ENCODE results near the gene SETD2. TPM values are rescaled to one million over a fixed set of nuclear protein-coding genes. Genes with fewer than 3 reads are reported as not detected.

The SETD2 gene
- total RNA-seq, 2 donors from 2014 or later, result 38.3 to 49.3 TPM

DNA sequence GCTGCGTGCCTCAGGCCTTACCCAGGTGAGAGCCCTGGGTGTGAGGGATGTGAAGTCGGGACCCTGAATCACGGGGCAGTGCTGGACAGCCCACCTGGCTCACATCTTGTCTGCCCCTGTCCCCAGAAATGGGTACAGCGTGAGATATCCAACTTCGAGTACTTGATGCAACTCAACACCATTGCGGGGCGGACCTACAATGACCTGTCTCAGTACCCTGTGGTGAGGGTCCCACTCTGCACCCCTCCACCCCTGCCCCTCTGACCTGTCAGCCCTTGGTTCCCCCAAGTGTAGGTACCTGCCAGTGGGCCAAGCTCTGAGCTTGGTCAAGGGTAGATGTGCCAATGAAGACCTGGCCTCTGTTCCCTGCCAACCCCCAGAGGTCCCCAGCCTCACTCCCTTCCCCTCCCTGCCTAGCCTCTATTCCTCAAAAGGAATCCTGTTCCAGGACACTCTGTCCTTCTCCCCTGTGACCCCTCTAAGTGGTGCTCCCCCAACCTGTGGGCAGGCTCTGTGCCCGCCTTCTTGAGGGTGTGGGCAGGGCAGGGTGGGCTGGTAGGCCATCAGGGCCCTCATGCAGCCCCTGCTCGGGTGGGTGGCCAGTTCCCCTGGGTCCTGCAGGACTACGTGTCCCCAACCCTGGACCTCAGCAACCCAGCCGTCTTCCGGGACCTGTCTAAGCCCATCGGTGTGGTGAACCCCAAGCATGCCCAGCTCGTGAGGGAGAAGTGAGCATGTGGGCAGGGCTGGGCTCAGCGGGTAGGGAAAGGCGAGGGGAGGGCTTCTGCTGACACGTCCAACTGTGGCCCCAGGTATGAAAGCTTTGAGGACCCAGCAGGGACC lies 159.3 kb downstream of the SETD2 start:
- intact Hi-C loops (cut with DNase I), result no loop called here
- no peak for DNase-seq (ENCODE audit: low spot score)

DNA sequence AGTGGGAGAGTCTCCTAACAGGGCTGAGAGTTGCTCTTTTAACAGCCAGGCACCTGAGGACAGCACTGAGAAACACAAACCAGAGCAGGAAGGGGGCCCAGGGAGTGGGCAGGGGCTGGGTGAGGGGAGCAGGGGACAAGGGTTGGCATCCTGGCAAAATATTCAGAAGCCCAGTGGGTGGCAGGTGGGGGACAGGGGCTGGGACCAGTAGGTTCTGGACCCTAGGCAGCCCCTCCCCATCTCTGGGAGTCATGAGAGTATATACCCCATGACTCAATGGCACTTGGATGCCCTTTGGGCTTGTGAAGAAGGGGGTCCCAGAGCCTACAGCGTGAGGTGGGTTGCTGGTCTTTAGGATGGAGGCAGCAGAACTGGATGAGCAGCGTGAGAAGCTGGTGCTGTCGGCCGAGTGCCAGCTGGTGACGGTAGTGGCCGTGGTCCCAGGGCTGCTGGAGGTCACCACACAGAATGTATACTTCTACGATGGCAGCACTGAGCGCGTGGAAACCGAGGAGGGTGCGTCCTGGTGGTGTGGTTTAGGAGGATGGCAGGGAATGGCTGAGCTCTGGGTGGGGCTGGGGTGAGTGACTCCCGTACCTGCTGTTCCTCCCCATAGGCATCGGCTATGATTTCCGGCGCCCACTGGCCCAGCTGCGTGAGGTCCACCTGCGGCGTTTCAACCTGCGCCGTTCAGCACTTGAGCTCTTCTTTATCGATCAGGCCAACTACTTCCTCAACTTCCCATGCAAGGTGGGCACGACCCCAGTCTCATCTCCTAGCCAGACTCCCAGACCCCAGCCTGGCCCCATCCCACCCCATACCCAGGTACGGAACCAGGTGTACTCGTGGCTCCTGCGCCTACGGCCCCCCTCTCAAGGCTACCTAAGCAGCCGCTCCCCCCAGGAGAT lies 160.2 kb downstream of the SETD2 start:
- intact Hi-C loops (cut with DNase I), result no loop called here
- peak; percentile 67 for DNase-seq (ENCODE audit: low spot score)

DNA sequence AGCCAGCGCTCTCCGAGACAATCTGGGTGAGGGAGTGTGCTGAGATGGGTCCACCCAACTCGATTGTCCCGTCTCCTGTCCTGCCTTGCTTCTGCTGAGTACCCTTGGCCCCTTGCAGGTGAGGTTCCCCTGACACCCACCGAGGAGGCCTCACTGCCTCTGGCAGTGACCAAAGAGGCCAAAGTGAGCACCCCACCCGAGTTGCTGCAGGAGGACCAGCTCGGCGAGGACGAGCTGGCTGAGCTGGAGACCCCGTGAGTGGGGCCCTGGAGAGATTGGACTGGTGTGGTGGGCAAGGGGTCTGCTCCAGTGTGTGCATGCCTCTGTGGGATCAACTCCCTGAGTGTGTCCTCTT lies 160.9 kb downstream of the SETD2 start:
- intact Hi-C loops (cut with DNase I), result no loop called here
- DNase-seq (ENCODE audit: low spot score), result no peak

DNA sequence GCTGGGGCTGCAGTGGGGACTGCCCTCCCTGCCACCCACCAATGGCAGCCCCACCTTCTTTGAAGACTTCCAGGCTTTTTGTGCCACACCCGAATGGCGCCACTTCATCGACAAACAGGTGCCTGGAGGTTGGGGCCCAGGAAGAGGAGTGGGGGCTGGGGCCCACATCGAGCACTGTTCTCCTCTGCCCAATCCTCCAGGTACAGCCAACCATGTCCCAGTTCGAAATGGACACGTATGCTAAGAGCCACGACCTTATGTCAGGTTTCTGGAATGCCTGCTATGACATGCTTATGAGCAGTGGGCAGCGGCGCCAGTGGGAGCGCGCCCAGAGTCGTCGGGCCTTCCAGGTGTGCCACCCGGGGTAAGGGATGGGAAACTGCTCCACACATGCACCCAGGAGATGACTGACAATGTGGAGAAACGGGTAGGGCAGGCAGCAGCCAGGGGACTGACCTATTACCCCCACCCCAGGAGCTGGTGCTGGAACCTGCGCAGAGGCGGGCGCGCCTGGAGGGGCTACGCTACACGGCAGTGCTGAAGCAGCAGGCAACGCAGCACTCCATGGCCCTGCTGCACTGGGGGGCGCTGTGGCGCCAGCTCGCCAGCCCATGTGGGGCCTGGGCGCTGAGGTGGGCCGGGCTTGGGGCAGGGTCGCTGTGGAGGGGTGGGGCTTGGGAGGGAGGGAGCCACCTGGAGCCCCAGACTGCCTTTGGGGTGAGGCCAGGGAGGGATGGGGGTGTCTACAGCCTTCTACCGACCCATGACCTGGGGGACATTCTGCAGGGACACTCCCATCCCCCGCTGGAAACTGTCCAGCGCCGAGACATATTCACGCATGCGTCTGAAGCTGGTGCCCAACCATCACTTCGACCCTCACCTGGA lies 161.5 kb downstream of the SETD2 start:
- DNase-seq (ENCODE audit: low spot score), result peak; percentile 74
- intact Hi-C loops (cut with DNase I), result no loop called here

DNA sequence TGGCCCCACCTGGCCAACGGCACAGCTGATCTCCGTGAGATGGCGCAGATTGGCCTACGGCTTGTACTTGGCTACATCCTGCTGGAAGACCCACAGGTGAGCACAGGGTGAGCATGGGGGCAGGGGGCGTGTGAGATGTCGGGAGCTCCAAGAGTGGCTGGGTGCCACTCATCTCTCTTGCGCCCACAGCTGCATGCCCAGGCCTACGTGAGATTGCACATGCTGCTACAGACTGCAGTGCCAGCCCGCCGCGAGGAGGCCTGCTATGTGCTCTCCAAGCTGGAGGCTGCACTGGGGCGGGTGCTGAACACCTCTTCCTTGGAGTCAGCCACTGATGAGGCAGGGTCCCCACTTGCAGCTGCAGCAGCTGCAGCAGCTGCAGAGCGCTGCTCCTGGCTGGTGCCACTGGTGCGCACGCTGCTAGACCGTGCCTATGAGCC lies 162.2 kb downstream of the SETD2 start:
- intact Hi-C loops (cut with DNase I), result no loop called here
- peak; percentile 60 for DNase-seq (ENCODE audit: low spot score)

DNA sequence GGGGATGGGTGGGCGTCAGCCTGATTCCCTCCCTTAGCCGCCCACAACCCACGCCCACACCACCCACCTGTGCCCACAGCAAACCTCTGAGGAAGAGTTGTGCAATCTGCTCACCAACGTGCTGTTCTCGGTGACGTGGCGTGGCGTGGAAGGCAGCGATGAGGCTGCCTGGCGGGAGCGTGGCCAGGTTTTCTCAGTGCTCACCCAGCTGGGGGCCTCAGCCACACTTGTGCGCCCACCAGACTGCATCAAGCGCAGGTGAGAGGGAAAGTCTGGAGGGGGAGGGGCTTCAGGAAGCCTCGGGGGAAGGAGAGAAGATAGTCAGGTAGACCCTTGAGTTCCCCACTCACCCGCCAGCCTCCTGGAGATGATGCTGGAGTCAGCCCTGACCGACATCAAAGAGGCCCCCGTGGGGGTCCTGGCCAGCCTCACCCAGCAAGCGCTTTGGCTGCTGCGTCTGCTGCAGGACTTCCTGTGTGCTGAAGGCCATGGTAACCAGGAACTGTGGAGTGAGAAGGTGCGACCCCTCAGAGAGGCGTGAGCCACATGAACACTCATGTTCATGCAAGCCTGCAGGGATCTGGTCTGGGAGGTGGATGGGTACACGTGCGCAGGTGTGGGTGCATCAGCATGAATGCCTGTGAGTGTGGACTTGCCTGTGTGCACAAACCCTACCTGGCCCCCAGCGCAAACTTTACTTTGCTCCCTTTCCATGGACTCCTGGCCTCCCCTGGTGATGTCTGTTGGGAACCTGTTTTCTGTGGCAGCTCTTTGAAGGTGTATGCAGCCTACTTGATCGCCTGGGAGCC lies 162.8 kb downstream of the SETD2 start:
- intact Hi-C loops (cut with DNase I), result no loop called here
- peak; percentile 76 for DNase-seq (ENCODE audit: low spot score)

DNA sequence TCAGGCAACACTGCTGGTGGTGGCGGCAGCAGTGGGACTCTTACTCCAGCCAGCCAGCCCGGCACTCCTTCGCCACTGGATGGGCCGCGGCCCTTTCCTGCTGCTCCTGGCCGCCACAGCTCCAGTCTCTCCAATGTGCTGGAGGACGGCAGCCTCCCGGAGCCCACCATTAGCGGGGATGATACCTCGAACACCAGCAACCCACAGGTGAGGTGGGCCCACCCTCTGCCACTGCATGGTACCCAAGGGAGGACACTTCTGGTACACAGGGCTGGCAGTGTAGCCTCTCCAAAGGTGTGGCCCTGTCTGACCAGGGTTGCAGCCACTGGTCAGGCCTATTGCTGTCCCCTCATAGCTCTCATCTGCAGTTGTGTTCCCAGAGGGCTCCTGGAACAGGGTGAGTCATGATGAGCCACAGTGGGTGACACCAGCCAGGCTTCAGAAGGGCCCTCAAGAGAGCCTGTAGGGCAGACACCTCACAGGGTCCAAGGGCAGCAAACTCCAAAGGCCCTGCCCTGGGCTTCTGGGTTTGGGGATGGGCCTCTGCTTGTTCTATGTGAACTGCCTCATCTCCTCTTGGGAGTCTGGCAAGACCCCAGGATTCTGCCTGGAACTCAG lies 163.6 kb downstream of the SETD2 start:
- DNase-seq (ENCODE audit: low spot score), result peak; percentile 78
- intact Hi-C loops (cut with DNase I), result no loop called here

DNA sequence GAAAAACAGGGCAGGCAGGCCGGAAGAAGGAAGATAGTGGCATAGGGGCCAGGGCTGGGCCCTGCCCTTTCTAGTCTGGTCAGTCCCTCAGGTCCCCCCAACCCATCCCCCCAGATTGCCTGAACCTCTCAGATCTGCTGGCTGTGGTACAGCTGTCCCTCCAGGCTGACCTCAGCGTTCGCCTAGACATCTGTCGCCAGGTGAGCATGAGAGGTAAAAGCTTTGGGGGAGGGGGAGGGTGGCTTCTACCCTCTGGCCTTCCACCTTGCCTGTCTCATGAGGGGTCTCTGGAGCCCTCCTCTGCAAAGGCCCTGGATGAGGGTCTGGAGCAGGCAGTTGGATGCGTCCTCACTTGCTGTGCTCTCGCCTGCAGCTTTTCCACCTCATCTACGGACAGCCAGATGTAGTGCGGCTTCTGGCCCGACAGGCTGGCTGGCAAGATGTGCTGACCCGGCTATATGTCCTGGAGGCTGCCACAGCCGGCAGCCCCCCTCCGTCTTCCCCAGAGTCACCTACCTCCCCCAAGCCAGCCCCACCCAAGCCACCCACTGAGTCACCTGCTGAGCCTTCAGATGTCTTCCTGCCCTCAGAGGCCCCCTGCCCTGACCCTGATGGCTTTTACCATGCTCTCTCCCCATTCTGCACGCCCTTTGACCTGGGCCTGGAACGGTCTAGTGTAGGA lies 164.3 kb downstream of the SETD2 start:
- peak; percentile 73 for DNase-seq (ENCODE audit: low spot score)
- intact Hi-C loops (cut with DNase I), result loop anchor here in 1 of 2 donors (5.0 to 10.0 kb wide), 2 partner anchors 77 to 285 kb away; partner anchors contain the start of gene PRSS50

DNA sequence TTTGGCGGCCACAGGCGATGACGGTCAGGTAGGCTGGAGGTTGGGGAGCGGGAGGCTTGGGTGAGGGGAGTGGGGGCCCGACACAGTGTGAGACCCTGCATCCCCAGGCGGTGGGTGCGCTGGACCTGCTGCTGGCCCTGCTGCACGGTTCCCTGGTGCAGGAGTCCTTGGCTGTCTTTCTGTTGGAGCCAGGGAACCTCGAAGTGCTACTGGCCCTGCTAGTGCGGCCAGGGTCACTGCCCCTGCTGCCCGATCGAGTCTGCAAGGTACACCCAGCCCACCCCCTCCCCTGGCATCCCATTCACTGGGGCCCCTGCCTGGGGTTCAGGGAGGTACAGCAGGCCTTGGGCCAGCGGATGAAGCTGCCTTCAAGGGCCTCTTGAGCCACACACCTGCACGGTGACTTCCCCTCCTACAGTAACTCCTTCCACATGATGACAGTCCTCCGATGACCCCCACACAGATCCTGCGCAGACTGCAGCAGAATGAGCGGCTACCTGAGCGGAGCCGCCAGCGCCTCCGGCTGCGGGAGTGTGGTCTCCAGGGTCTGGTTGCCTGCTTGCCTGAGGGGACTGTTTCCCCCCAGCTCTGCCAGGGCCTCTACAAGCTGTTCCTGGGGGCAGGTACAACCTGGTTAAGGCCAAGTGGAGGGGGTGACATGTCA lies 164.9 kb downstream of the SETD2 start:
- intact Hi-C loops (cut with DNase I), result loop anchor here in 1 of 2 donors (5.0 to 10.0 kb wide), 2 partner anchors 77 to 284 kb away; partner anchors contain the start of gene PRSS50

DNA sequence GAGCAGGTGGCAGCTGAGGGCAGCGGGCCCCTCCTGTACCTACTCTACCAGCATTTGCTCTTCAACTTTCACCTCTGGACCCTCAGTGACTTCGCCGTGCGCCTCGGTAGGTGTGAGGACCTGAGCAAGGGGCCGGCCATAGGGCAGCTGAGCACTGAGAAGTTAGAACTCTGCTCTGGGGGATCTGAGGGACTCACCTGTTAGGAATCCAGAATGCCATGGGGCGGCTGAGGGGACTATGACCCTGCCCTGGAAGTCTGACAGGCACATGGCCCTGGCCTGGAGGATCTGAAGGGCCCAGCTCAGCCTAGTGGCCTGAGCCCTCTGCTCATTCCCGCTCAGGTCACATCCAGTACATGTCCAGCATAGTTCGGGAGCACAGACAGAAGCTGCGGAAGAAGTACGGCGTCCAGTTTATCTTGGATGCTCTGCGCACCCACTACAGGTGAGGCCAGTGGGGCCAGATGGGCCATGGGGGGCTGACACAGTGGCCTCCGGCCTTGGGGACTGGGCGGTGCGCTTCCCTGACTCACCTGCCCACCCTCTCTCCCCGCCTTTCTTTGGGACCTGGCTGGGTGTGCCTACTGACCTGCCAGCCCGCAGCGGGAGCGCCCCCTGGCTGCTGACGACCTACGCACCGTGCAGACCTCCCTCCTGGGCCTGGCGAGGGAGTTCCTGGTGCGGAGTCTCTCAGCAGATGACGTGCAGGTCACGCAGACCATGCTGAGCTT lies 165.6 kb downstream of the SETD2 start:
- intact Hi-C loops (cut with DNase I), result loop anchor here in 1 of 2 donors (5.0 to 10.0 kb wide), 2 partner anchors 76 to 283 kb away; partner anchors contain the start of gene PRSS50
- peak; percentile 92 for DNase-seq (ENCODE audit: low spot score)

More for the DNA sequence above, 164.9 kb downstream of the SETD2 start:
- peak; percentile 58 for DNase-seq (ENCODE audit: low spot score)

DNA sequence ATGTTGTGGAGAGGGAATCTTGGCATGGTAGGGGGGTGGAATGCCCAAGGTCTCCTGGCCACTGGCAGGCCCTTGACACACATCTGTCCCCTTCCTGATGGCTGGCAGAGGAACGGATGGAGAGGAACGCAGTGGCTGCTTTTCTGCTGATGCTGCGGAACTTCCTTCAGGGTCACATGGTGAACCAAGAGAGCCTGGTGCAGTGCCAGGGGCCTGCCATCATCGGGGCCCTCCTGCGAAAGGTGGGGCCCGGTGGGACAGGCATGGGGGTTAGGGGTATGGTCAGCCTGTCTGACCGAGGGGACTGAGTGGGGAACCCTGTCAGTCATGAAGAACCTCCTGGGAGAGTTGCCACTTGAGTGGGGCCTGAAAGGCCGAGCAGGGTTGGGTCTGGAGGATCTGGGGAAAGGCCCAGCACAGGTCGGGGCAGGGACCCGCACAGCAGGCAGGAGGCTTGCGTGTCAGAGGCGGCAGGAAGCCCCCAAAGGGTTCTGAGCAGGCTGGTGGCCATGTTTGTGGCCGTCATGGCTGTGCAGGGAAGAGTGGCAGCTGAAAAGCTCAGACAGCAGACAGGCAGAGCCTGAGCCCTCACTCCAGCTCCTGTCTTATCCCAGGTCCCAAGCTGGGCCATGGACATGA lies 166.3 kb downstream of the SETD2 start:
- peak; percentile 75 for DNase-seq (ENCODE audit: low spot score)
- intact Hi-C loops (cut with DNase I), result loop anchor here in 1 of 2 donors (5.0 to 10.0 kb wide), 2 partner anchors 75 to 283 kb away; partner anchors contain the start of gene PRSS50

DNA sequence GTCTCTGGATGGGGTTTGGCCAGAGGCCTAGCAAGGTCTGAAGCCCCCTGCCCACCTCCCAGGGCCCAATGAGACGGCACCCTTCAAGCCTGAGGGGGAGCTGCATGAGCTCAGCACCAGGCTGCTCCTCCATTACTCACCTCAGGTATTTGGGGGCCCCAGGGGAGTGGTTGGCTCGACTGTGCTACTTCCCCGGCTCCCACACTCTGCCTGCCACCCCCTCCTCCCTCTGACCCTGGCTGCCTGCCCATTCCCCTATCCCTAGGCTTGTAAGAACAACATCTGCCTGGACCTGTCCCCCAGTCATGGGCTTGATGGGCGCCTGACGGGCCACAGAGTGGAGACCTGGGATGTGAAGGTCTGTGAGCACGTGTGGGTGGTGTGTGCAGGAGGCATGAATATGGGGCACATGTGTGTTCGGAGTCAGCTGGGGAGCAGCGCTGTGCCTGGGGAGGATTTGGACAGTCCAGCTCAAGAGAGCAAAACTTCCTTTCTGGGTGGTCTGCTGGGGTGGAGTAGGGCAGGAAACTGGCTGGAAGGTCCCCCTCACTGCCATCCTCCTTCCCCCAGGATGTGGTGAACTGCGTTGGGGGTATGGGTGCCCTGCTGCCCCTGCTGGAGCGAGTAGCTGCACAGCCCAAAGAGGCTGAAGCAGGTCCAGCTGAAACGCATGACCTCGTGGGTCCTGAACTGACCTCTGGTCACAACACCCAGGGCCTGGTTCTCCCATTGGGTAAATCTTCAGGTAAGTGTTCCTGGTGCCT lies 167.0 kb downstream of the SETD2 start:
- intact Hi-C loops (cut with DNase I), result loop anchor here in 1 of 2 donors (5.0 to 10.0 kb wide), 2 partner anchors 75 to 282 kb away; partner anchors contain the start of gene PRSS50
- peak; percentile 74 for DNase-seq (ENCODE audit: low spot score)

DNA sequence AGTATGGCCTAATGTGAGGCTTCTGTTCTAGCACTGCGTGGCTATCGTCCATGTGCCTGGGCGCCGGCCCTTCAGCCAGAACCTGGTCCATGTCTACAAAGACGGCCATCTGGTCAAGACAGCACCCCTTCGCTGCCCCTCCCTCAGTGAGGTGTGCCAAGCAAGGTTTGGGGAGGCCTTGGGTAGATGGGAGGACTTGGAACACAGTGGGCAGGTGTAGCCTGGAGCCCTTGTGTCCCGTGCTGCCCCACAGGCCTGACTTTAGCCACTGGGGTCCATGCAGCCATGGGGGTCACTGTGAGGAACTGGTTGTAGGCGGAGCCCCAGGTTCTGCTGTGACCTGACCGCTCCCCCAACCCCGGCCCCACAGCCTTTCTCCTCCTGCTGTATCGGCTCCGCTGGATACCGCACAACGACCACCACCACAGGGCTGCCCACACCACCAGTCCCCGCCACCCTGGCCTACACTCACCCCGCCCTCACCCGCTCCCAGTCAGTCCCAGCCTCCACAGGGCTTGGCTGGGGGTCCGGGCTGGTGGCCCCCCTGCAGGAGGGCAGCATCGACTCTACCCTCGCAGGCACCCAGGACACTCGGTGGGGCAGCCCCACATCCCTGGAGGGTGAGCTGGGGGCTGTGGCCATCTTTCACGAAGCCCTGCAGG lies 167.9 kb downstream of the SETD2 start:
- intact Hi-C loops (cut with DNase I), result loop anchor here in 1 of 2 donors (5.0 to 10.0 kb wide), 2 partner anchors 74 to 281 kb away; partner anchors contain the start of gene PRSS50
- DNase-seq (ENCODE audit: low spot score), result peak; percentile 68
